ENCODE measurements around the gene RXRG. TPM values are rescaled to one million over a fixed set of nuclear protein-coding genes. Genes with fewer than 3 reads are reported as not detected.

The RXRG gene
- total RNA-seq, 6 experiments from 2014 or later, result 0.26 to 0.32 TPM; not detected in 4

DNA sequence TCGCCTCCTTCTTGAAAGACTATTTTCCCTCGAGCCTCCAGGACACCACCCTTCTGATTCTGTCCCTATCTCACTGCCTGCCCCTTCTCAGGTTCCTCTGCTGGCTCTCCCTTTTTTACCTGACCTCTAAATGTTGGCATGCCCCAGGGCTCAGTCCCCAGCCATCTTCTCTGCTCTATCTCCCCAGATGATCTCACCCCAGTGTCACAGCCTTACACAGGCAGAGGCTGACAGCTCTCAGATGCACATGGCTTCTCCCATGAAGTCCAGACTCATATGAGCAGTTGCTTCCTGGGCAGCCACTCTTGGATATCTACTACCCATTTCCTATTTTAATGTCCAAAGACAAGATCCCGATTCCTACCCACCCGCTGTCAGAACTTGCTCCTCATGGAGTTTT lies 37.5 kb downstream of the RXRG start:
- Histone ChIP-seq H3K4me1 (no peaks in the 10 kb centered on the region), H3K27ac (no peak overlapping the region), H3K9me3 (no peaks in the 10 kb centered on the region), H3K27me3 (no peaks in the 10 kb centered on the region), H3K4me3 (no peak overlapping the region), H3K36me3 (no peaks in the 10 kb centered on the region)
- 66% methylated on average over 4 of the region's 4 CpGs for WGBS (ENCODE audit: insufficient coverage, low coverage, low lambda C conversion rate, missing lambda C conversion rate)
- no peak for TF ChIP-seq POLR2A (IDR thresholded peaks at IDR 0.05)
- TF ChIP-seq, protein P1, sequence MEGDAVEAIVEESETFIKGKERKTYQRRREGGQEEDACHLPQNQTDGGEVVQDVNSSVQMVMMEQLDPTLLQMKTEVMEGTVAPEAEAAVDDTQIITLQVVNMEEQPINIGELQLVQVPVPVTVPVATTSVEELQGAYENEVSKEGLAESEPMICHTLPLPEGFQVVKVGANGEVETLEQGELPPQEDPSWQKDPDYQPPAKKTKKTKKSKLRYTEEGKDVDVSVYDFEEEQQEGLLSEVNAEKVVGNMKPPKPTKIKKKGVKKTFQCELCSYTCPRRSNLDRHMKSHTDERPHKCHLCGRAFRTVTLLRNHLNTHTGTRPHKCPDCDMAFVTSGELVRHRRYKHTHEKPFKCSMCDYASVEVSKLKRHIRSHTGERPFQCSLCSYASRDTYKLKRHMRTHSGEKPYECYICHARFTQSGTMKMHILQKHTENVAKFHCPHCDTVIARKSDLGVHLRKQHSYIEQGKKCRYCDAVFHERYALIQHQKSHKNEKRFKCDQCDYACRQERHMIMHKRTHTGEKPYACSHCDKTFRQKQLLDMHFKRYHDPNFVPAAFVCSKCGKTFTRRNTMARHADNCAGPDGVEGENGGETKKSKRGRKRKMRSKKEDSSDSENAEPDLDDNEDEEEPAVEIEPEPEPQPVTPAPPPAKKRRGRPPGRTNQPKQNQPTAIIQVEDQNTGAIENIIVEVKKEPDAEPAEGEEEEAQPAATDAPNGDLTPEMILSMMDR (IDR thresholded peaks at IDR 0.05), result no peak
- ATAC-seq, result no peak
- DNase-seq, result no peak
- intact Hi-C loops (cut with DNase I), result no loop called here

DNA sequence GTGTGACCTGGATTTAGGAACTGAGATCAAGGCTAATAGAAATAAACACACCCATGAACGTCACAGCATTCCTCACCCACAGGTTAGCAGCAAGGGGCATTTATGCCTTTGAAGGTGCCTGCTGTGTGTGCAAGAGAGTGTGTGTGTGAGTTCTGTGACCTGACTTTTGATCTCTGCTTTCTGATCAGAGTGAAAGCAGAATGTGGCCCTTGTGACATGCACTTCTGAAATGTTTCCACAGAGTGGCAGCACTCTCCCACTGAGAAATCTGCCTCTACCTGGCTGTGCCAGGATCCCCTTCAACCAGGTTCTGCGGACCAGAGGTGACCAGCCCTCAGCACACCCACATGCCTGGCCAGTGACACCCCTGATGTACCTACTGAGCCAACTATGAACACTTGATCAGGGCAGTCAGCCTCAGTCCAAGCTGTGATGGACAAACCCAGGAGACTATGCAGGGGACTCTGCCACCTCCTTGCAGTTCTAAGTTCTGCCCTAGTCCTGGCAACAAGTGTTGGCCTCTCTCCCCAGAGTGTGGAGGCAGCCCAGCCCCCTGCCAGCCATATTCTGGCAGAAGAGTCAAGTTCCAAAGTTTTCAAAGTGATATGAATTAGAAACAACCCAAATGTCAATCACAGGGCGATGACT lies 41.0 kb downstream of the RXRG start:
- Histone ChIP-seq H3K27me3 (no peaks in the 10 kb centered on the region), H3K36me3 (no peaks in the 10 kb centered on the region), H3K27ac (no peak overlapping the region), H3K4me1 (no peaks in the 10 kb centered on the region), H3K9me3 (no peaks in the 10 kb centered on the region), H3K4me3 (no peak overlapping the region)
- WGBS (ENCODE audit: insufficient coverage, low coverage, low lambda C conversion rate, missing lambda C conversion rate), result 39% methylated on average over 2 of the region's 3 CpGs
- intact Hi-C loops (cut with DNase I), result loop anchor here in 1 of 2 donors (5.0 kb wide), 1 partner anchor 188 kb away; no protein-coding TSS in a partner anchor
- ATAC-seq (peak; percentile 90 to 96 (median 94)), DNase-seq (peak in 2 of 3 donors; percentile 30 to 49)
- TF ChIP-seq, protein P1 (IDR thresholded peaks at IDR 0.05), result peak; percentile 63 to 75 (median 68)
- no peak for TF ChIP-seq POLR2A (IDR thresholded peaks at IDR 0.05)

DNA sequence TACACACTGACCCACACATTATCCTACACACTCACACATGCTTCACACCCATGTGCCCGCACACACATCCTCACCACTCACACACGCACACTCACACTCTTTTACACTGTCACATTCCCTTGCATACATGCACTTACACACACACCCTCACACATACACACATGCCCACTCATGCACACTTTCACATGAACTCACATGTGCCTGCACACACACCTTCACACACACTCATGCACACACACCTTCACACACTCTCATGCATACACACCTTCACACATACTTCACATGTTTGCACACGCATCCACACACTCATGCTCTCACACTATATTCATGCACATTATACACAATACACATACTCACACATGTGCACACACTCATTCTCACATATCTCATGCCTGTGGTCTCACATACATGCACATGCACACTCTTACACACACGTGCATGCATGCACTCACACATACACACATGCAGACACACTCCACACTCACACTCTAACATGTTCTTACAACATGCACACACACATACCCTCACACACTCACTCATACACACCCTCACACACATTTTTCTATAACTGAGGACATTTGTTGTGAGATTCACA lies 42.3 kb downstream of the RXRG start:
- TF ChIP-seq, protein P1 (IDR thresholded peaks at IDR 0.05), result no peak
- no peak overlapping the region for H3K4me3 ChIP-seq
- H3K27ac ChIP-seq, result no peak overlapping the region
- DNase-seq (no peak), ATAC-seq (no peak)
- no peaks in the 10 kb centered on the region for H3K4me1 ChIP-seq
- H3K9me3 ChIP-seq, result no peaks in the 10 kb centered on the region
- no peaks in the 10 kb centered on the region for H3K36me3 ChIP-seq
- no peaks in the 10 kb centered on the region for H3K27me3 ChIP-seq
- 80% methylated on average over 4 of the region's 4 CpGs for WGBS (ENCODE audit: insufficient coverage, low coverage, low lambda C conversion rate, missing lambda C conversion rate)
- intact Hi-C loops (cut with DNase I), result loop anchor here in 1 of 2 donors (5.0 kb wide), 1 partner anchor 190 kb away; no protein-coding TSS in a partner anchor

DNA sequence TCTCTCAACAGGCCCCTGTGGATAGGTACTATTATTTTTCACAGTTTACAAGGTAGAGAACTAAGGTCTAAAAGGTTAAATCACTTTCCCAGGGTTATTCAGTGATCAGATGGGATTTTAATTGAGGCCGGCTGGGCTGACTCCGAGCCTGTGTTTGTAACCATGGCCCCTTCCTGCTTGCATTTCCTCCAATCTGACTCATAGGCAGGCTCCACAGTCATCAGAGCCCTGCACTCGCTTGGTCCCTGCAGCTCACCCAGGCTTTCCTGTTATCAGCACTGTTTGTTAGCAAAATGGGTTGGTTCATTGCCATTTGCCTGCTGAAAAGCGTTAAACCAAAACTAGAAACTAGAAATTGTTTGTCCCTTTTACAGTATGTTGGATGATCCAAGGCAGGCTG lies 47.0 kb downstream of the RXRG start:
- Histone ChIP-seq H3K27ac (no peak overlapping the region), H3K36me3 (no peaks in the 10 kb centered on the region), H3K27me3 (no peaks in the 10 kb centered on the region), H3K9me3 (no peaks in the 10 kb centered on the region), H3K4me1 (no peaks in the 10 kb centered on the region), H3K4me3 (no peak overlapping the region)
- 56% methylated on average over 3 of the region's 4 CpGs for WGBS (ENCODE audit: insufficient coverage, low coverage, low lambda C conversion rate, missing lambda C conversion rate)
- intact Hi-C loops (cut with DNase I), result loop anchor here in 1 of 2 donors (10.0 kb wide), 1 partner anchor 197 kb away; no protein-coding TSS in a partner anchor
- TF ChIP-seq POLR2A (IDR thresholded peaks at IDR 0.05), result no peak
- TF ChIP-seq, protein P1 (IDR thresholded peaks at IDR 0.05), result no peak
- ATAC-seq (peak; percentile 30 to 77 (median 64)), DNase-seq (no peak)

Measured in right lobe of liver (tissue), 6 donors.